GM21786 (cell line): ENCODE results near the gene PTPRM.

Experiments
- ATAC-seq: cut with Tn5 transposase; IDR thresholded peaks from one replicate; pipeline ENCODE4 v1.9.1; 2021; ENCODE audit not compliant: unreplicated experiment

PTPRM gene

GRCh38 chr18:7979714-7980113, 412.6 kb downstream of the PTPRM start:
- ATAC-seq, result no peak

- ATAC-seq, result no peak
Measured at GRCh38 chr18:7980136-7980535, 413.0 kb downstream of the PTPRM start.

GRCh38 chr18:7980656-7981055, 413.5 kb downstream of the PTPRM start:
- ATAC-seq, result no peak

- ATAC-seq, result no peak
Measured at GRCh38 chr18:7982216-7982615, 415.1 kb downstream of the PTPRM start.

- no peak for ATAC-seq
Measured at GRCh38 chr18:7987284-7987976, 420.3 kb downstream of the PTPRM start.

- ATAC-seq, result no peak
Measured at GRCh38 chr18:7990670-7991069, 423.6 kb downstream of the PTPRM start.

- ATAC-seq, result no peak
Measured at GRCh38 chr18:8001711-8002301, 434.7 kb downstream of the PTPRM start.

- no peak for ATAC-seq
Measured at GRCh38 chr18:8003878-8004675, 437.0 kb downstream of the PTPRM start.

- ATAC-seq, result no peak
Measured at GRCh38 chr18:8004792-8005191, 437.7 kb downstream of the PTPRM start.

GRCh38 chr18:8005870-8006569, 438.9 kb downstream of the PTPRM start:
- ATAC-seq, result no peak

GRCh38 chr18:8006979-8007378, 439.9 kb downstream of the PTPRM start:
- ATAC-seq, result no peak

- ATAC-seq, result no peak
Measured at GRCh38 chr18:8008033-8008432, 440.9 kb downstream of the PTPRM start.

- no peak for ATAC-seq
Measured at GRCh38 chr18:8011361-8011760, 444.2 kb downstream of the PTPRM start.

- no peak for ATAC-seq
Measured at GRCh38 chr18:8011906-8012305, 444.8 kb downstream of the PTPRM start.

GRCh38 chr18:8018701-8019331, 451.7 kb downstream of the PTPRM start:
- no peak for ATAC-seq

- ATAC-seq, result no peak
Measured at GRCh38 chr18:8019600-8019999, 452.5 kb downstream of the PTPRM start.

- ATAC-seq, result no peak
Measured at GRCh38 chr18:8020132-8020846, 453.2 kb downstream of the PTPRM start.

- ATAC-seq, result no peak
Measured at GRCh38 chr18:8029061-8029460, 461.9 kb downstream of the PTPRM start.

GRCh38 chr18:8029731-8030130, 462.6 kb downstream of the PTPRM start:
- ATAC-seq, result no peak

GRCh38 chr18:8030201-8030600, 463.1 kb downstream of the PTPRM start:
- ATAC-seq, result no peak
